Activated naive CD8-positive, alpha-beta T cell treated with anti-CD3 and anti-CD28 coated beads, Interleukin-2, amount 50 U/mL, for 24 hours (primary cell): ENCODE results near the gene CFP.

ENCODE experiments used
- ATAC-seq: fragments of 150-1000 bp; cut with Tn5 transposase; one replicate; pipeline ENCODE4 v1.10.0; 2021
- DNase-seq: peaks from one replicate; pipeline ENCODE4 v3.0.0; 2021
- H3K27ac Mint-ChIP-seq: one replicate; pipeline ENCODE4 v1.8.0; 2021; ENCODE audit warnings: mild to moderate bottlenecking, mixed read lengths
- H3K27me3 Mint-ChIP-seq: one replicate; pipeline ENCODE4 v1.8.0; 2021; ENCODE audit warnings: mixed read lengths
- H3K36me3 Mint-ChIP-seq: one replicate; pipeline ENCODE4 v1.8.0; 2021; ENCODE audit warnings: low read depth, mixed read lengths
- H3K4me1 Mint-ChIP-seq: one replicate; pipeline ENCODE4 v1.8.0; 2021; ENCODE audit warnings: mixed read lengths
- H3K4me3 Mint-ChIP-seq: one replicate; pipeline ENCODE4 v1.8.0; 2021; ENCODE audit warnings: mild to moderate bottlenecking, moderate library complexity, mixed read lengths
- H3K9me3 Mint-ChIP-seq: one replicate; pipeline ENCODE4 v1.8.0; 2021; ENCODE audit warnings: mixed read lengths

CFP gene

GRCh38 chrX:47649271-47649670 is 19.5 kb upstream of the CFP start:
- peak overlapping the region; percentile 91 for H3K4me3 Mint-ChIP-seq
- H3K4me1 Mint-ChIP-seq: peaks cover 59% of the 10 kb centered on the region
- peaks cover 41% of the 10 kb centered on the region for H3K36me3 Mint-ChIP-seq
- ATAC-seq (no peak), DNase-seq (no peak)
- H3K27me3 Mint-ChIP-seq: no peaks in the 10 kb centered on the region
- peak overlapping the region; percentile 86 for H3K27ac Mint-ChIP-seq
- H3K9me3 Mint-ChIP-seq: no peaks in the 10 kb centered on the region

DNA sequence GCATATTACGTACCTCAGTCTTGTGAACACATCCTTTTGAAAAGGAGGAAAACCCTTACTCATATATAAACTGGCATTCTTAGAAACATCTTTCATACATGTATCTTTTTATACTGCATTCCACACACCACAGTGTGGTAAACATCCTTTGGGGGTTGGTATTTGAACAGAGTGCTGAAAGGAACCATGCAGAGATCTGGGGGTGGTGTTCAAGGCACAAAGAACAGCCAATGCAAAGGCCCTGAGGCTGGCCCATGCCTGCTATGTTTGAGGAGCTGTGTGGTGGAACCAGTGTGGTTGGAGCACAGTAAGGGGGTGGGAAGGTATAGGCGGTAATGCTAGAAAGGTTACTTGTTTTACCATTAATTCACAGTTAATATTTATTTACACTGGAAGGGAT is 18.6 kb upstream of the CFP start:
- Mint-ChIP-seq H3K4me1 (peaks cover 58% of the 10 kb centered on the region), H3K36me3 (peaks cover 35% of the 10 kb centered on the region)
- ATAC-seq: no peak

DNA sequence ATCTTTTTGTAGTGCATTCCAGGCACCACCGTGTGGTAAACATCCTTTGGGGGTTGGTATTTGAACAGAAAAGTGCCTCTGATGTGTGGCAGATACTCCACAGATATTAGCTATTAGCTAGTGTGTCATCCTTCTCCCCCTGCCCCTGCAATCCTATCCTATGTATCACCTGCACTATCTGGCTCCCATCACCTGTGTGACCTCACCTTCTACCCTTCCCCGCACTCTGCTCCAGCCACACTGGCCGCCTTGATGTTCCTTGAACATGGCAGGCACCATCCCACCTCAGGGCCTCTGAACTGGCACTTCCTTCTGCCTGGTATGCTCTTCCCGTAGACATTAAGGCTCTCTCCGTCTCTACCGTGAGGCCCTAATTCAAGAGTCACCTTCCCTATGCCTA is 16.9 kb upstream of the CFP start:
- ATAC-seq (no peak), DNase-seq (no peak)
- Mint-ChIP-seq H3K27me3 (no peaks in the 10 kb centered on the region), H3K27ac (peak overlapping the region; percentile 22), H3K4me1 (peaks cover 52% of the 10 kb centered on the region), H3K36me3 (peaks cover 29% of the 10 kb centered on the region), H3K9me3 (no peaks in the 10 kb centered on the region), H3K4me3 (no peak overlapping the region)

More for the DNA sequence above, 18.6 kb upstream of the CFP start:
- DNase-seq: no peak
- H3K27me3 Mint-ChIP-seq: no peaks in the 10 kb centered on the region
- no peaks in the 10 kb centered on the region for H3K9me3 Mint-ChIP-seq
- peak overlapping the region; percentile 86 for H3K27ac Mint-ChIP-seq
- peak overlapping the region; percentile 91 for H3K4me3 Mint-ChIP-seq

DNA sequence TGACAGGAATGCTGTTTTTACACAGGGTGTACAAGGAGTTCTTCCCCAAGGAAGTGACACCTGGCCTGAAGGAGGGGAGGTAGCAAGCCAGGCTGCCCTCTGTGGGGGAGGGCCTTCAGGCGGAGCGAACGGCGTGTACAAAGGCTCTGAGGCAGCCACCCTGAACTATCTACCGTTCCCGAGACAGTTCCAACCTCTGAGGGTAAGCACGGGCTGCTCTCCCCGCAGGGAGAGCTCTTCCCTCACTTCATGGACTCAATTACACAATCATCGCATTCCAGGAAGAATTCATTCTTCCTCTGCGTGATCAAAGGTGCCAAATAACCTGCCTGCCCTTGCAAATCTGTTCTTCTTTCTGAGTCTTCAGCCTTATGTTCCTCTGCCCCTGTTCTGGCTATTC is 15.8 kb upstream of the CFP start:
- H3K27ac Mint-ChIP-seq: no peak overlapping the region
- H3K36me3 Mint-ChIP-seq: peaks cover 31% of the 10 kb centered on the region
- H3K4me1 Mint-ChIP-seq: peaks cover 43% of the 10 kb centered on the region
- H3K27me3 Mint-ChIP-seq: no peaks in the 10 kb centered on the region
- ATAC-seq (no peak), DNase-seq (no peak)
- H3K9me3 Mint-ChIP-seq: no peaks in the 10 kb centered on the region
- H3K4me3 Mint-ChIP-seq: no peak overlapping the region

GRCh38 chrX:47644557-47645091 is 14.9 kb upstream of the CFP start:
- H3K4me3 Mint-ChIP-seq: no peak overlapping the region
- DNase-seq (no peak), ATAC-seq (peak; percentile 41)
- no peaks in the 10 kb centered on the region for H3K9me3 Mint-ChIP-seq
- H3K27ac Mint-ChIP-seq: no peak overlapping the region
- peaks cover 40% of the 10 kb centered on the region for H3K36me3 Mint-ChIP-seq
- H3K27me3 Mint-ChIP-seq: no peaks in the 10 kb centered on the region
- peaks cover 42% of the 10 kb centered on the region for H3K4me1 Mint-ChIP-seq

DNA sequence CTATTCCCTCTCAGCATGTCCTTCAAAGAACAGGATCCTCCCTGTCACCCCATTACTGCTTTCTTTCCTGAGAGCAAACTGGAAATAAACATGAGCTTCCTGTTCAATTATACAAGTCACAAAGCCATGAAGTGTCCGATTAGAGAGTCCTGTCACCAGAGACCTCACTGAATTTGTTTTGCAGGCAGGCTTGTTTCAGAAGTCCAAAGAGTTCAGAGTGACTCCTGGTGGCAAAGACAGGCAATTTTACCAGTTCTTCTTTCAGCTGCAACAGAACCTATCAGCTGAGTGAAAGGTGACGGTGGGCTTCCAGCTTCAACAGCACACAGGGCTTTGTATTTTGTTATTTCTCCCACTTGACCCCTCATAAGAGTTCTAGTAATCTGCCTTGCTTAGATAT is 14.2 kb upstream of the CFP start:
- H3K9me3 Mint-ChIP-seq: no peaks in the 10 kb centered on the region
- DNase-seq (no peak), ATAC-seq (no peak)
- H3K4me1 Mint-ChIP-seq: peaks cover 40% of the 10 kb centered on the region
- no peak overlapping the region for H3K4me3 Mint-ChIP-seq
- H3K36me3 Mint-ChIP-seq: peaks cover 42% of the 10 kb centered on the region
- no peak overlapping the region for H3K27ac Mint-ChIP-seq
- no peaks in the 10 kb centered on the region for H3K27me3 Mint-ChIP-seq

GRCh38 chrX:47638816-47639215 is 9.1 kb upstream of the CFP start:
- Mint-ChIP-seq H3K36me3 (peaks cover 36% of the 10 kb centered on the region), H3K27ac (no peak overlapping the region), H3K4me3 (no peak overlapping the region), H3K27me3 (no peaks in the 10 kb centered on the region), H3K4me1 (peaks cover 23% of the 10 kb centered on the region), H3K9me3 (no peaks in the 10 kb centered on the region)
- ATAC-seq: no peak
- no peak for DNase-seq

GRCh38 chrX:47637546-47638195 is 7.9 kb upstream of the CFP start:
- Mint-ChIP-seq H3K36me3 (peaks cover 36% of the 10 kb centered on the region), H3K27me3 (no peaks in the 10 kb centered on the region), H3K27ac (peak overlapping the region; percentile 52), H3K9me3 (no peaks in the 10 kb centered on the region), H3K4me1 (peaks cover 21% of the 10 kb centered on the region), H3K4me3 (peak overlapping the region; percentile 65)
- ATAC-seq (peak; percentile 54), DNase-seq (no peak)

- no peak overlapping the region for H3K27ac Mint-ChIP-seq
- peaks cover 25% of the 10 kb centered on the region for H3K4me1 Mint-ChIP-seq
- H3K9me3 Mint-ChIP-seq: no peaks in the 10 kb centered on the region
- H3K4me3 Mint-ChIP-seq: no peak overlapping the region
- H3K36me3 Mint-ChIP-seq: peaks cover 21% of the 10 kb centered on the region
- DNase-seq: no peak
- ATAC-seq: peak; percentile 67
- H3K27me3 Mint-ChIP-seq: no peaks in the 10 kb centered on the region
Measured at GRCh38 chrX:47634871-47635575, 5.3 kb upstream of the CFP start.

- DNase-seq (no peak), ATAC-seq (no peak)
- Mint-ChIP-seq H3K4me3 (no peak overlapping the region), H3K4me1 (peaks cover 32% of the 10 kb centered on the region), H3K27me3 (no peaks in the 10 kb centered on the region), H3K9me3 (no peaks in the 10 kb centered on the region), H3K27ac (no peak overlapping the region), H3K36me3 (peaks cover 15% of the 10 kb centered on the region)
Measured at GRCh38 chrX:47633689-47634590, 4.2 kb upstream of the CFP start.

DNA sequence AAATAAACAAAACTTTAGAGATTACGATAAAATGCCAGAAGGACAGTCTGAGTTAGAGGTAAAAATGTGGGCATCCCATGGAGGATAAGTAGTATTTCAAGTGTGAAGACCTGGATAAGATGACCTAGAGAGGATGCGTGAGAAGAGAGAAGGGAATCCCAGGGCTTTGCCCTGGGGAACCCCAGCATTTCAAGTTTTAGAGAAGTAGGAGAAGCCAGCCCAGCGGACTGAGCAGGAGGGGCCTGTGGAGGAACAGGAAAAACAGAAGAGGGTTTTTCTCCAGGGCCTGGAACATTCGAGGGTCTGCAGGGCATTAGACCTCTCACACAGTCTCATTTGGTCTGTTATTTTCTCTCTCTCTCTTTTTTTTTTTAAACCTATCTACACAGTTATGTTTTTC is 2.9 kb upstream of the CFP start:
- Mint-ChIP-seq H3K36me3 (peaks cover 10% of the 10 kb centered on the region), H3K4me3 (no peak overlapping the region), H3K9me3 (no peaks in the 10 kb centered on the region), H3K27me3 (no peaks in the 10 kb centered on the region), H3K27ac (no peak overlapping the region), H3K4me1 (peaks cover 28% of the 10 kb centered on the region)
- DNase-seq (no peak), ATAC-seq (no peak)

DNA sequence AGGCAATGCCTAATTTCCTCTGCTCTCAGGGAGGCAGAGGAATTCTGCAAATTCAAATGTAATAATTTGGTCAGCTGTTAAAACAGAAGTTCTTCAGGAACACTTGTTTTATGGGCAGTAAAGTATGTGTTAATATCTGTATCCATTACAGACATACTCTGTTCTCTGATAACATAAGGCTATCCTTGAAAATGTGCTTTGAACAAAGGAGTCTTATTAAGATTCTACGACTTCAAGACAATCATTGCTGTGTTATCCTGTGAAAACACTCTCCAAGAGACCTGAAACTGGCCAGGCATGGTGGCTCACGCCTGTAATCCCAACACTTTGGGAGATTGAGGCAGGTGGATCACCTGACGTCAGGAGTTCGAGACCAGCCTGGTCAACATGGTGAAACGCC is 1.9 kb upstream of the CFP start:
- Mint-ChIP-seq H3K27me3 (no peaks in the 10 kb centered on the region), H3K4me3 (no peak overlapping the region), H3K4me1 (peaks cover 24% of the 10 kb centered on the region), H3K36me3 (peaks cover 4% of the 10 kb centered on the region), H3K27ac (no peak overlapping the region), H3K9me3 (no peaks in the 10 kb centered on the region)
- no peak for DNase-seq
- no peak for ATAC-seq

GRCh38 chrX:47628982-47629381 is 748 bp downstream of the CFP start:
- H3K9me3 Mint-ChIP-seq: no peaks in the 10 kb centered on the region
- H3K36me3 Mint-ChIP-seq: no peaks in the 10 kb centered on the region
- peaks cover 21% of the 10 kb centered on the region for H3K4me1 Mint-ChIP-seq
- ATAC-seq (peak; percentile 25), DNase-seq (no peak)
- no peaks in the 10 kb centered on the region for H3K27me3 Mint-ChIP-seq
- H3K4me3 Mint-ChIP-seq: peak overlapping the region; percentile 46
- H3K27ac Mint-ChIP-seq: peak overlapping the region; percentile 68

DNA sequence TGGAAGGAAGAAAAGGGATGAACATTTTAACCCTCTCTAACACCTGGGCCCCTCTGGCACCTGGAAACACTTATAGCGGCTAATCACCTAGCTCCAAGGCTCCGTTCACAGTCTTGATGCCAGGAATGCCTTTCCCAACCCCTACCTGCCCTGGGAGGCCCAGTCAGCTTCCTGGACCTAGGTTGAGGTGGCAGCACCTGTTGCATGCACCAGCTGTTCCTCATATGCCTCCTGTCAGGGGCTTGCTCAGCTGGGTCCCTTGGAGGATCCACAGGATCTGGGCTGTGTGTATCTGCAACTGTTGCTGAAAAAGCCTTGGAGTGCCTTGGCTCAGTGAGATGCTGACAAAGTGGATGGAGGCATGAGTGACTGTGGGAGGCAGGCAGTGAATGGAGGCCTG is 4.4 kb downstream of the CFP start:
- Mint-ChIP-seq H3K4me1 (peaks cover 29% of the 10 kb centered on the region), H3K9me3 (no peaks in the 10 kb centered on the region), H3K36me3 (no peaks in the 10 kb centered on the region), H3K27ac (no peak overlapping the region), H3K27me3 (no peaks in the 10 kb centered on the region), H3K4me3 (no peak overlapping the region)
- DNase-seq (no peak), ATAC-seq (no peak)
